HuH-7.5 (cell line): ENCODE data around the gene NR4A1.

Experiments
- DNase-seq: peaks from one replicate; pipeline ENCODE4 v3.0.0; 2011; ENCODE audit warnings: low spot score

NR4A1 gene

GRCh38 chr12:52050758-52051541 lies at the start of gene NR4A1:
TSS of gene NR4A1 (plus strand) at chr12:52051442. CDS start at chr12:52054329, 2,887 bp downstream.
- peak; percentile 96 for DNase-seq

- DNase-seq, result no peak
Observed at GRCh38 chr12:52003016-52003550, 48.2 kb upstream of the NR4A1 start.

- DNase-seq, result no peak
Observed at GRCh38 chr12:52003591-52003990, 47.7 kb upstream of the NR4A1 start.

GRCh38 chr12:52004042-52004648 lies 47.1 kb upstream of the NR4A1 start:
- peak; percentile 70 for DNase-seq

- DNase-seq, result no peak
Observed at GRCh38 chr12:52005218-52005902, 45.9 kb upstream of the NR4A1 start.

GRCh38 chr12:52005903-52006703 lies 45.1 kb upstream of the NR4A1 start:
- no peak for DNase-seq

- peak; percentile 63 for DNase-seq
Observed at GRCh38 chr12:52006726-52007157, 44.5 kb upstream of the NR4A1 start, which contains the start of gene TAMALIN. TSS of gene TAMALIN (plus strand) at chr12:52006946. CDS start at chr12:52007020, 74 bp downstream.

GRCh38 chr12:52007158-52007921 lies 43.9 kb upstream of the NR4A1 start:
- no peak for DNase-seq

- no peak for DNase-seq
Observed at GRCh38 chr12:52007982-52008510, 43.2 kb upstream of the NR4A1 start.

- DNase-seq, result no peak
Observed at GRCh38 chr12:52009081-52009751, 42.0 kb upstream of the NR4A1 start.

- DNase-seq, result no peak
Observed at GRCh38 chr12:52010152-52010622, 41.1 kb upstream of the NR4A1 start.

- DNase-seq, result no peak
Observed at GRCh38 chr12:52010692-52011601, 40.3 kb upstream of the NR4A1 start.

GRCh38 chr12:52011602-52012214 lies 39.5 kb upstream of the NR4A1 start:
- DNase-seq, result no peak

- DNase-seq, result no peak
Observed at GRCh38 chr12:52013626-52014310, 37.5 kb upstream of the NR4A1 start.

- no peak for DNase-seq
Observed at GRCh38 chr12:52014567-52015530, 36.4 kb upstream of the NR4A1 start.

GRCh38 chr12:52015532-52016041 lies 35.7 kb upstream of the NR4A1 start:
- no peak for DNase-seq
